Stomach (tissue), 9 donors: ENCODE results near the gene EVI5L. TPM values are rescaled to one million over a fixed set of nuclear protein-coding genes. Genes with fewer than 3 reads are reported as not detected.

Source experiments
- DNase-seq, 2 donors: peaks; one replicate each; pipeline versions ENCODE4 v3.0.0 to v3.0.0-alpha.2; 2013 to 2019
- H3K27ac ChIP-seq, 5 donors: fragments of 200-600 bp in 4 of 5; sonication (generic) in 4 of 5; one replicate each; pipeline ENCODE4 v1.5.1; 2013 to 2019; ENCODE audit warnings: mild to moderate bottlenecking in 1 of 5, moderate library complexity in 1 of 5
- H3K27me3 ChIP-seq, 3 donors: fragments of 200-600 bp; sonication (generic); one replicate each; pipeline ENCODE4 v1.5.1; 2017 to 2019; ENCODE audit warnings: mixed run types in 1 of 3
- H3K36me3 ChIP-seq, 4 donors: fragments of 200-600 bp; sonication (generic); 1 replicate in 3 of 4; 2 replicates in 1 of 4; pipeline ENCODE4 v1.5.1; 2016 to 2019
- H3K4me1 ChIP-seq, 4 donors: fragments of 200-600 bp; sonication (generic); one replicate each; pipeline ENCODE4 v1.5.1; 2016 to 2019
- H3K4me3 ChIP-seq, 4 donors: fragments of 200-600 bp; sonication (generic) in 3 of 4; one replicate each; pipeline ENCODE4 v1.5.1; 2016 to 2019; ENCODE audit warnings: mild to moderate bottlenecking in 1 of 4
- H3K9me3 ChIP-seq, 4 donors: fragments of 200-600 bp; sonication (generic); one replicate each; pipeline ENCODE4 v1.5.1; 2016 to 2019
- EP300 ChIP-seq: sonication (generic); formaldehyde crosslinking; IDR thresholded peaks from one replicate; pipeline ENCODE4 v1.6.1; 2017; ENCODE audit warnings: antibody characterized with exemption
- POLR2A ChIP-seq, 4 donors: fragments of 450-650 bp; IDR thresholded peaks; one replicate each; pipeline ENCODE4 v1.6.1; 2016; ENCODE audit warnings: antibody characterized with exemption in 4 of 4, control low read depth in 2 of 4, mild to moderate bottlenecking in 1 of 4, moderate library complexity in 1 of 4
- POLR2AphosphoS5 ChIP-seq, 3 donors: sonication (generic); formaldehyde crosslinking; IDR thresholded peaks; one replicate each; pipeline ENCODE4 v1.6.1; 2016; ENCODE audit warnings: antibody characterized with exemption in 3 of 3
- WGBS, 5 donors: extraction: QIAGEN DNeasy Blood & Tissue Kit in 3 of 5; methylation state at CpG; one replicate each; pipeline versions ENCODE4 v1.1.5 to v1.1.7; 2013 to 2018; 5-methylcytosine and 5-hydroxymethylcytosine counted together
- intact Hi-C: fragments of 100-400 bp; cut with DNase I; formaldehyde crosslinking; loops from one replicate; pipeline ENCODE4 v1.15.1; 2023; ENCODE audit warnings: low total_unique reads
- polyA plus RNA-seq, 3 donors: library from polyadenylated mRNA; stranded (reverse); fragments of 200-250 nt; gene quantifications; one replicate each; pipeline ENCODE4 v1.2.3, GENCODE V29; 2013
- total RNA-seq, 5 donors: library from RNA; depleted of rRNA; stranded (reverse); fragments of >200 nt; gene quantifications; one replicate each; pipeline versions ENCODE4 v1.1.0 to v1.2.3, GENCODE V29; 2014 to 2016
- TF ChIP-seq, protein P1 (sequence below), 7 experiments: fragments of 450-650 bp in 4 of 7; fragments of 200-600 bp in 3 of 7; sonication (generic) in 3 of 7; IDR thresholded peaks; one replicate each; pipeline ENCODE4 v1.5.1; 2016 to 2019; ENCODE audit warnings: antibody characterized with exemption in 7 of 7, control low read depth in 2 of 7, mild to moderate bottlenecking in 1 of 7
- donor health status: healthy with polysubstance abuse.
- donor health status: Bipolar disorder and iron deficiency.
- donor health status: healthy.

The EVI5L gene
- total and polyA plus RNA-seq, 8 donors = 4.9 to 31.6 (median 8.4) TPM

DNA sequence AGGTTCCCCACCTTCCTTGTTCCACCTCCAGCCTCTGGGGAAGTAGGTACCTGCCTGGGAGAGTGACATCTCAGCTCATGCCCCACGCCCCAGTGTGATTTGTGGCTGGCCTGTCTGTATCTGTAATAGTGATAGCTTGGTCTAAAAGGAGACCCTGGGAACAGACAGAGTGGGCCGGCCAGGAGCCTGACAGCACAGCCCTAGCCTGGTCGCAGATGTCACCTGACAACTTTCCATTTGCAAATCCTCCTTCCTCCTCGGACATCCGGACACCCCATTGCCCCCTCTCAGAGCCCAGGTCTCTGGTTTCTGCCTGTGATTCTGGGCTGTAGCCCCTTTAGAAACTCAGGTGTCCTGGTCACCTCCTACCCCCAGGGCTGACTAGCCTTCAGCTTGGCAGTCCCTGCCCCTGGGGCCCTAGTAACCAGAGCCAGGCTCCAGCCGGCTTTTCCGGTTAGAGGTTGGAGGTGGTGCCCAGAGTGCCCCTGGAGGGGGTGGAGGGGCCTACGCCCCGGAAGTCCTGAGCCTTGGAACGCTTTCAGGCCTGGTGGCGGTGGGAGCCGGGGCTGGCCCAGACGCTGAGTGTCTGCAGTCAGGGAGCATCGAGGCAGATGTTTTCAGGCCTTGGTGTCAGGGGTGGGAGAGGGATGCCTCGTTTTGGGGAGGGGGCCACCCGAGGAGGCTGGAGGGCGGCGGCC, 64.7 kb downstream of the EVI5L start:
- Histone ChIP-seq H3K4me3 (peak overlapping the region in 1 of 4 donors; percentile 3), H3K27me3 (peaks cover 0 to 53% (median 0%) of the 10 kb centered on the region in 3 donors), H3K9me3 (no peaks in the 10 kb centered on the region), H3K36me3 (peaks cover 0 to 11% (median 7%) of the 10 kb centered on the region in 4 donors), H3K27ac (peak overlapping the region in 2 of 5 donors; percentile 23 to 41), H3K4me1 (peaks cover 0 to 14% (median 5%) of the 10 kb centered on the region in 4 donors)
- intact Hi-C loops = no loop called here
- DNase-seq = peak; percentile 73 to 86
- TF ChIP-seq POLR2A (IDR thresholded peaks at IDR 0.05) = no peak
- peak in 1 of 3 donors; percentile 48 for TF ChIP-seq POLR2AphosphoS5 (IDR thresholded peaks at IDR 0.05)
- WGBS, 5 donors = 26 to 47% (median 34%) methylated on average over 12 to 18 of the region's 18 CpGs

DNA sequence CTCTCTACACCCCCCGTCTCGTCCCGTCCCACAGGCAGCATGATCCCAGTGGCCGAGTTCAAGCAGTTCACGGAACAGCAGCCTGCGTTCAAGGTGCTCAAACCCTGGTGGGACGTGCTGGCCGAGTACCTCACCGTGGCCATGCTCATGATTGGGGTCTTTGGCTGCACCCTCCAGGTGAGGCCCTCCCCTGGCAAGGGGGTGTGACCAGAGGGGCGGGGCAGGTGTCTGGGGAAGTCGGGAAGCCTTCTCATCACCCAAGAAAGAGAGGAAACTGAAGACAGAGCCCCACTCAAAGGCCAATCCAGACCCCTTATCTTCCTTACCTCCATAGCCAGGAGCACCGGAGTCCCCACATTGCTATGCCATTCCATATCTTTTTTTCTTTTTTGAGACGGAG, 65.5 kb downstream of the EVI5L start:
- H3K4me3 ChIP-seq = no peak overlapping the region
- WGBS, 5 donors = 79 to 92% (median 85%) methylated on average over 12 to 13 of the region's 13 CpGs
- no peaks in the 10 kb centered on the region for H3K9me3 ChIP-seq
- no peak for DNase-seq
- intact Hi-C loops = no loop called here
- H3K36me3 ChIP-seq = peaks cover 0 to 19% (median 11%) of the 10 kb centered on the region in 4 donors
- H3K27me3 ChIP-seq = peaks cover 0 to 46% (median 0%) of the 10 kb centered on the region in 3 donors
- peaks cover 0 to 14% (median 5%) of the 10 kb centered on the region in 4 donors for H3K4me1 ChIP-seq
- H3K27ac ChIP-seq = no peak overlapping the region
- TF ChIP-seq POLR2AphosphoS5 (IDR thresholded peaks at IDR 0.05) (no peak), POLR2A (IDR thresholded peaks at IDR 0.05) (no peak)
- TF ChIP-seq, protein P1, sequence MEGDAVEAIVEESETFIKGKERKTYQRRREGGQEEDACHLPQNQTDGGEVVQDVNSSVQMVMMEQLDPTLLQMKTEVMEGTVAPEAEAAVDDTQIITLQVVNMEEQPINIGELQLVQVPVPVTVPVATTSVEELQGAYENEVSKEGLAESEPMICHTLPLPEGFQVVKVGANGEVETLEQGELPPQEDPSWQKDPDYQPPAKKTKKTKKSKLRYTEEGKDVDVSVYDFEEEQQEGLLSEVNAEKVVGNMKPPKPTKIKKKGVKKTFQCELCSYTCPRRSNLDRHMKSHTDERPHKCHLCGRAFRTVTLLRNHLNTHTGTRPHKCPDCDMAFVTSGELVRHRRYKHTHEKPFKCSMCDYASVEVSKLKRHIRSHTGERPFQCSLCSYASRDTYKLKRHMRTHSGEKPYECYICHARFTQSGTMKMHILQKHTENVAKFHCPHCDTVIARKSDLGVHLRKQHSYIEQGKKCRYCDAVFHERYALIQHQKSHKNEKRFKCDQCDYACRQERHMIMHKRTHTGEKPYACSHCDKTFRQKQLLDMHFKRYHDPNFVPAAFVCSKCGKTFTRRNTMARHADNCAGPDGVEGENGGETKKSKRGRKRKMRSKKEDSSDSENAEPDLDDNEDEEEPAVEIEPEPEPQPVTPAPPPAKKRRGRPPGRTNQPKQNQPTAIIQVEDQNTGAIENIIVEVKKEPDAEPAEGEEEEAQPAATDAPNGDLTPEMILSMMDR (IDR thresholded peaks at IDR 0.05) = no peak

DNA sequence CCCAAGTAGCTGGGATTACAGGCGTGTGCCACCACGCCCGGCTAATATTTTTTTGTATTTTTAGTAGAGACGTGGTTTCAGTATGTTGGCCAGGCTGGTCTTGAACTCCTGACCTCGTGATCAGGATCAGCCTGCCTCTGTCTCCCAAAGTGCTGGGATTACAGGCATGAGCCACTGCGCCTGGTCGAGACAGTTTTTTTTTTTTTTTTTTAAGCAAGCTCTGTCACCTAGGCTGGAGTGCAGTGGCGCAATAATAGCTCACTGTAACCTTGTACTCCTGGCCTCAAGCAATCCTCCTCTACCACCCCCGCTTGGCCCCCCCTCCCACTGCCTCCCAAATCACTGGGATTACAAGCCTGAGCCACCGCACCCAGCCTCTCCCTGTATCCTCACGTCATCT, 67.3 kb downstream of the EVI5L start:
- H3K4me3 ChIP-seq = no peak overlapping the region
- 84 to 92% (median 85%) methylated on average over 11 of the region's 11 CpGs for WGBS, 5 donors
- H3K36me3 ChIP-seq = peaks cover 0 to 20% (median 11%) of the 10 kb centered on the region in 4 donors
- intact Hi-C loops = no loop called here
- H3K4me1 ChIP-seq = peaks cover 0 to 16% (median 8%) of the 10 kb centered on the region in 4 donors
- TF ChIP-seq, protein P1 (IDR thresholded peaks at IDR 0.05) = no peak
- TF ChIP-seq POLR2AphosphoS5 (IDR thresholded peaks at IDR 0.05) (no peak), POLR2A (IDR thresholded peaks at IDR 0.05) (no peak)
- H3K27ac ChIP-seq = no peak overlapping the region
- peaks cover 0 to 33% (median 0%) of the 10 kb centered on the region in 3 donors for H3K27me3 ChIP-seq
- DNase-seq = no peak
- no peaks in the 10 kb centered on the region for H3K9me3 ChIP-seq

DNA sequence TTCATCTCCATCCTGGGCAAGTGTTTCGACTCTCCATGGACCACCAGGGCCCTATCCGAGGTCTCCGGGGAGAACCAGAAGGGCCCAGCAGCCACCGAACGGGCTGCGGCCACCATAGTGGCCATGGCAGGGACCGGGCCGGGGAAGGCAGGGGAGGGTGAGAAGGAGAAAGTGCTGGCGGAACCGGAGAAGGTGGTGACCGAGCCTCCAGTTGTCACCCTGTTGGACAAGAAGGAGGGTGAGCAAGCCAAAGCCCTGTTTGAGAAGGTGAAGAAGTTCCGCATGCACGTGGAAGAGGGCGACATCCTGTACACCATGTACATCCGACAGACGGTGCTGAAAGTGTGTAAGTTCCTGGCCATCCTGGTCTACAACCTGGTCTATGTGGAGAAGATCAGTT, 68.9 kb downstream of the EVI5L start:
- intact Hi-C loops = no loop called here
- H3K27ac ChIP-seq = no peak overlapping the region

DNA sequence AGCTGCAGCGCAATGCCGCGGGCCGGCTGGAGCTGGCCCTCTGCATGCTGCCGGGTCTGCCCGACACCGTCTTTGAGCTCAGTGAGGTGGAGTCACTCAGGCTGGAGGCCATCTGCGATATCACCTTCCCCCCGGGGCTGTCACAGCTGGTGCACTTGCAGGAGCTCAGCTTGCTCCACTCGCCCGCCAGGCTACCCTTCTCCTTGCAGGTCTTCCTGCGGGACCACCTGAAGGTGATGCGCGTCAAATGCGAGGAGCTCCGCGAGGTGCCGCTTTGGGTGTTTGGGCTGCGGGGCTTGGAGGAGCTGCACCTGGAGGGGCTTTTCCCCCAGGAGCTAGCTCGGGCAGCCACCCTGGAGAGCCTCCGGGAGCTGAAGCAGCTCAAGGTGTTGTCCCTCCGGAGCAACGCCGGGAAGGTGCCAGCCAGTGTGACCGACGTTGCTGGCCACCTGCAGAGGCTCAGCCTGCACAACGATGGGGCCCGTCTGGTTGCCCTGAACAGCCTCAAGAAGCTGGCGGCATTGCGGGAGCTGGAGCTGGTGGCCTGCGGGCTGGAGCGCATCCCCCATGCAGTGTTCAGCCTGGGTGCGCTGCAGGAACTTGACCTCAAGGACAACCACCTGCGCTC, 69.8 kb downstream of the EVI5L start:
- Histone ChIP-seq H3K4me1 (peaks cover 10 to 23% (median 21%) of the 10 kb centered on the region in 4 donors), H3K4me3 (no peak overlapping the region), H3K36me3 (peaks cover 0 to 20% (median 12%) of the 10 kb centered on the region in 4 donors), H3K27me3 (peaks cover 0 to 8% (median 0%) of the 10 kb centered on the region in 3 donors), H3K27ac (no peak overlapping the region), H3K9me3 (no peaks in the 10 kb centered on the region)
- intact Hi-C loops = no loop called here
- no peak for TF ChIP-seq POLR2A (IDR thresholded peaks at IDR 0.05)
- TF ChIP-seq, protein P1 (IDR thresholded peaks at IDR 0.05) = no peak
- no peak for TF ChIP-seq POLR2AphosphoS5 (IDR thresholded peaks at IDR 0.05)
- no peak for TF ChIP-seq EP300
- 92 to 95% (median 93%) methylated on average over 20 to 34 of the region's 34 CpGs for WGBS, 5 donors
- DNase-seq = no peak

More for the DNA sequence above, 68.9 kb downstream of the EVI5L start:
- Histone ChIP-seq H3K27me3 (peaks cover 0 to 17% (median 0%) of the 10 kb centered on the region in 3 donors), H3K9me3 (no peaks in the 10 kb centered on the region), H3K36me3 (peaks cover 0 to 20% (median 11%) of the 10 kb centered on the region in 4 donors), H3K4me3 (no peak overlapping the region), H3K4me1 (peaks cover 5 to 24% (median 16%) of the 10 kb centered on the region in 4 donors)
- 91 to 97% (median 94%) methylated on average over 16 of the region's 16 CpGs for whole genome bisulfite sequencing, 5 donors
- DNase-seq = no peak
- TF ChIP-seq POLR2A (IDR thresholded peaks at IDR 0.05) = no peak
- no peak for TF ChIP-seq POLR2AphosphoS5 (IDR thresholded peaks at IDR 0.05)
- TF ChIP-seq EP300 = no peak
